K562 (cell line): Measurements from ENCODE around the gene RPH3AL. TPM values are rescaled to one million over a fixed set of nuclear protein-coding genes. Genes with fewer than 3 reads are reported as not detected.

Experiments
- ATAC-seq: fragments of 200-7000 bp; cut with Tn5 transposase; 3 replicates; pipeline ENCODE4 v1.9.1; 2020; ENCODE audit warnings: moderate library complexity
- BruUV-seq: library from RNA; stranded (reverse); fragments of 400-500 nt; replicated peaks from 2 replicates; lab custom pipeline; 2021; lab: Mats Ljungman, UMichigan
- CTCF ChIA-PET: fragments of 300-600 bp; formaldehyde crosslinking; extraction: SDS; loops from one replicate; lab custom pipeline; 2021; ENCODE audit warnings: low intra/inter-chr PET ratio; lab: Yijun Ruan, JAX
- POLR2A ChIA-PET: fragments of 300-600, 350-650 bp; sonication (Branson Sonifier 250); formaldehyde crosslinking; extraction: SDS; loops from one replicate; lab custom pipeline; 2021; ENCODE audit warnings: antibody characterized with exemption, inconsistent platforms; lab: Yijun Ruan, JAX
- DNase-seq, 4 experiments: peaks; one replicate each; pipeline versions ENCODE4 v3.0.0 to v3.0.0-alpha.2; 2011 to 2018; ENCODE audit warnings: low spot score in 3 of 4, mixed read lengths in 3 of 4; ENCODE audit errors: extremely low read depth in 1 of 4
- FAIRE-seq: peaks from 2 replicates; lab custom pipeline; 2011; peaks lifted over from hg19 to GRCh38; lab: Jason Lieb, UNC
- H2AFZ ChIP-seq: 2 replicates; pipeline ENCODE4 v1.6.0; 2011; ENCODE audit warnings: low read depth, low read length, control low read depth, inconsistent platforms
- H3K27ac ChIP-seq: fragments of 200-600 bp; 3 replicates; pipeline ENCODE4 v1.8.0; 2011; ENCODE audit warnings: low read depth, mild to moderate bottlenecking, control low read depth, inconsistent platforms, low read length, moderate library complexity, mixed read lengths; ENCODE audit errors: extremely low read depth
- H3K27me3 ChIP-seq, 2 experiments: fragments of 300-600 bp in 1 of 2; 2 replicates in 1 of 2; 3 replicates in 1 of 2; pipeline versions ENCODE4 v1.6.0 to v1.8.0; 2011; ENCODE audit warnings: inconsistent platforms in 2 of 2, low read length in 2 of 2, mild to moderate bottlenecking in 1 of 2, mixed read lengths in 1 of 2, moderate library complexity in 1 of 2; ENCODE audit not compliant: control insufficient read depth in 2 of 2, insufficient read depth in 2 of 2
- H3K36me3 ChIP-seq: fragments of 300-600 bp; 3 replicates; pipeline ENCODE4 v1.8.0; 2011; ENCODE audit warnings: mild to moderate bottlenecking, low read length, inconsistent platforms; ENCODE audit not compliant: control insufficient read depth, insufficient read depth
- H3K4me1 ChIP-seq, 2 experiments: fragments of 200-600 bp in 1 of 2; replicated peaks in 1 of 2; 2 replicates in 1 of 2; 3 replicates in 1 of 2; pipeline versions ENCODE4 v1.5.1 to v1.8.0; 2011; ENCODE audit warnings: inconsistent platforms in 2 of 2, low read length in 2 of 2, mild to moderate bottlenecking in 1 of 2, mixed read lengths in 1 of 2, moderate library complexity in 1 of 2; ENCODE audit not compliant: control insufficient read depth in 2 of 2, insufficient read depth in 2 of 2
- H3K4me2 ChIP-seq: 2 replicates; pipeline ENCODE4 v1.6.1; 2011; ENCODE audit warnings: low read length, control low read depth, inconsistent platforms, mixed read lengths; ENCODE audit not compliant: insufficient read depth
- H3K4me3 ChIP-seq: fragments of 200-600 bp; sonication (generic), shearing (Covaris generic); 2 replicates; pipeline ENCODE4 v1.5.1; 2016; ENCODE audit warnings: control low read depth, inconsistent platforms
- H3K79me2 ChIP-seq: fragments of 200-600 bp; 3 replicates; pipeline ENCODE4 v1.8.0; 2011; ENCODE audit warnings: low read length, inconsistent platforms; ENCODE audit not compliant: control insufficient read depth, insufficient read depth
- H3K9ac ChIP-seq, 2 experiments: 2 replicates each; pipeline versions ENCODE4 v1.6.0 to v1.6.1; 2011; ENCODE audit warnings: low read depth in 2 of 2, low read length in 2 of 2, control low read depth in 1 of 2, inconsistent platforms in 1 of 2, mild to moderate bottlenecking in 1 of 2, mixed read lengths in 1 of 2; ENCODE audit not compliant: insufficient read depth in 1 of 2
- H3K9me1 ChIP-seq: one replicate; pipeline ENCODE4 v1.6.0; 2011; ENCODE audit warnings: inconsistent platforms, mild to moderate bottlenecking, low read length, moderate library complexity; ENCODE audit not compliant: control insufficient read depth, insufficient read depth
- H3K9me3 ChIP-seq: replicated peaks from 2 replicates; pipeline ENCODE4 v1.5.1; 2011; ENCODE audit warnings: low read depth, low read length, inconsistent platforms; ENCODE audit not compliant: control insufficient read depth, insufficient read depth
- H4K20me1 ChIP-seq: replicated peaks from 2 replicates; pipeline ENCODE4 v1.6.1; 2011; ENCODE audit warnings: low read length, inconsistent platforms, mixed read lengths; ENCODE audit not compliant: control insufficient read depth, insufficient read depth
- MTA1 ChIP-seq: fragments of 450-650 bp; IDR thresholded peaks from 2 replicates; pipeline ENCODE4 v1.6.1; 2017; ENCODE audit warnings: borderline replicate concordance
- ZBED1 ChIP-seq: IDR thresholded peaks from 2 replicates; pipeline ENCODE4 v1.6.1; 2014
- WGBS: fragments of 100-300 bp; shearing (Covaris generic); methylation state at CpG from one replicate; pipeline ENCODE4 v1.1.6; 2016; ENCODE audit warnings: low coverage, mixed read lengths; ENCODE audit not compliant: insufficient coverage; ENCODE audit errors: missing lambda C conversion rate; 5-methylcytosine and 5-hydroxymethylcytosine counted together
- in situ Hi-C: fragments of 300-500 bp; cut with MboI; formaldehyde crosslinking; loops from 4 replicates; pipeline ENCODE4 v1.15.0; 2018; ENCODE audit warnings: inconsistent platforms, mixed read lengths
- intact Hi-C: fragments of 100-400 bp; cut with micrococcal nuclease; formaldehyde crosslinking; loops from 2 replicates; pipeline ENCODE4 v1.14.2; 2022
- polyA plus RNA-seq, 8 experiments: library from polyadenylated mRNA; depleted of rRNA in 4 of 8; stranded (reverse) in 5 of 8; unstranded in 3 of 8; fragments of >200 nt; fragmentation: Nextera tagmentation in 2 of 8; fragmentation: Illumina TruSeq in 1 of 8; extraction: Ambion mirVana in 2 of 8; extraction: Trizol in 1 of 8; gene quantifications; 2 replicates each; pipeline versions ENCODE4 v1.2.1 to v1.2.3, GENCODE V29; 2011 to 2014; ENCODE audit warnings: inconsistent platforms in 1 of 8, missing spikeins in 1 of 8
- total RNA-seq, 7 experiments: library from RNA; depleted of rRNA in 6 of 7; stranded (reverse); fragments of >200 nt in 6 of 7; fragmentation: Illumina TruSeq in 2 of 7; extraction: Trizol in 2 of 7; gene quantifications; 2 replicates each; pipeline versions ENCODE4 v1.2.1 to v1.2.3, GENCODE V29; 2011 to 2021; ENCODE audit warnings: low replicate concordance in 1 of 7
- TF ChIP-seq, protein P1 (sequence below): fragments of 450-650 bp; formaldehyde crosslinking; conservative IDR thresholded peaks from 2 replicates; pipeline ENCODE4 v1.4.0; 2022; ENCODE audit warnings: mild to moderate bottlenecking, missing genetic modification characterization
- TF ChIP-seq, protein P2 (sequence below): sonication (generic); formaldehyde crosslinking; IDR thresholded peaks from 2 replicates; pipeline ENCODE4 v1.8.0; 2022; ENCODE audit warnings: mild to moderate bottlenecking, low read depth, missing genetic modification reagents
- TF ChIP-seq, protein P3 (sequence below): IDR thresholded peaks from 2 replicates; pipeline ENCODE4 v1.6.1; 2016; ENCODE audit warnings: missing genetic modification characterization, missing compliant biosample characterization
- TF ChIP-seq, protein P4 (sequence below): sonication (generic); formaldehyde crosslinking; IDR thresholded peaks from 2 replicates; pipeline ENCODE4 v1.8.1; 2023; ENCODE audit warnings: mild to moderate bottlenecking, missing genetic modification reagents

RPH3AL gene
- total and polyA plus RNA-seq, 9 of the 15 experiments (the other 6 are each of a cell fraction or from before 2014, with no cell fraction given): 0.18 to 1.7 (median 0.39) TPM

DNA sequence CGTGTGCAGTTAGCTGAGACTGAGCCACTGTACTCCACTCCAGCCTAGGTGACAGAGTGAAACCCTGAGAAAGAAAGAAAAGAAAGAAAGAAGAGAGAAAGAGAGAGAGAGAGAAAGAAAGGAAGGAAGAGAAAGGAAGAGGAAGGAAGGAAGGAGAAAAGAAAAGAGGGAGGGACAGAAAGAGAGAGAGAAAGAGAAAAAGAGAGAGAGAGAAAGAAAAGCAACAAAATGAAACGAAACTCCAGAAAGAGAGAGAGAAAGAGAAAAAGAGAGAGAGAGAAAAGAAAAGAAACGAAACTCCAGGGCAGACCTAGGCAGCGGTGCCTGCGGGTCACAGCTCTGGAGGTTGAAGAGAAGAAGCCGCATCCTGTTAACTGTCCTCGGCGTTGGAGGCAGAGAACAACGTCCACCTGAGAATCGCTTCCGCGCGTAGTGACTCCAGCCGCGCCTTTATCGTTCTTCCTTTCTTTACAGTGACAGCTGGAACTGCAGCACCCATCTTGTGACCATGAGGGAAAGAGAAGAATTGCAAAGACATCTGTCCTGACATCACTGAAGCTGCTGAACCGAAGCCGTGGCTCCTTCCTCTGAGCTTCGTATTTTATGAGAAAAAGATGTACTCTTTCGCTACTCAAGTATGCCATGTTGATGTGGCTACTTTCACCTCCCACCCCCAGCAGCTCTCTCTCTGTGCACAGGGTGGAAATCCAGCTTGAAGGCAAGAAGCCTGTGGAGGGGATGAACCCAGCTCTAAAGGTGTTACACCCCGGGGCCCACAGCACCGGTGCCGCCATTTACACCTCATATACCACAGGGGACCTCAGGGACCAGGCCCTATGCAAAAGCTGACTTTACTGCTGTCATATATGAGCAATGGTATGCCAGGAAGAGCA, 114.3 kb downstream of the RPH3AL start:
- Histone ChIP-seq H3K4me2 (no peak overlapping the region), H3K4me1 (no peaks in the 10 kb centered on the region; a peak in 1 of 5 replicates), H3K9me3 (no peaks in the 10 kb centered on the region), H3K27ac (no peak overlapping the region), H3K4me3 (no peak overlapping the region), H3K27me3 (peaks cover 0 to 12% of the 10 kb centered on the region in 2 experiments; a peak in 2 of 5 replicates), H3K9me1 (no peaks in the 10 kb centered on the region), H2AFZ (no peak overlapping the region), H3K79me2 (no peaks in the 10 kb centered on the region), H4K20me1 (no peaks in the 10 kb centered on the region)
- DNase-seq: no peak
- CTCF ChIA-PET: no interaction called here
- BruUV-seq: no TSS peak
- intact Hi-C loops: no loop called here
- in situ Hi-C loops: no loop called here
- WGBS: 9% methylated on average over 14 of the region's 23 CpGs
- ATAC-seq: no peak
- POLR2A ChIA-PET: no interaction called here
- peak; percentile 51; the same call in 1 of the 2 replicates for TF ChIP-seq MTA1
- TF ChIP-seq, protein P1, sequence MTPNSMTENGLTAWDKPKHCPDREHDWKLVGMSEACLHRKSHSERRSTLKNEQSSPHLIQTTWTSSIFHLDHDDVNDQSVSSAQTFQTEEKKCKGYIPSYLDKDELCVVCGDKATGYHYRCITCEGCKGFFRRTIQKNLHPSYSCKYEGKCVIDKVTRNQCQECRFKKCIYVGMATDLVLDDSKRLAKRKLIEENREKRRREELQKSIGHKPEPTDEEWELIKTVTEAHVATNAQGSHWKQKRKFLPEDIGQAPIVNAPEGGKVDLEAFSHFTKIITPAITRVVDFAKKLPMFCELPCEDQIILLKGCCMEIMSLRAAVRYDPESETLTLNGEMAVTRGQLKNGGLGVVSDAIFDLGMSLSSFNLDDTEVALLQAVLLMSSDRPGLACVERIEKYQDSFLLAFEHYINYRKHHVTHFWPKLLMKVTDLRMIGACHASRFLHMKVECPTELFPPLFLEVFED (CRISPR knock-in tag): 0 out of 2 replicates have a peak, but pooled peaks have one; percentile 30
- TF ChIP-seq, protein P2, sequence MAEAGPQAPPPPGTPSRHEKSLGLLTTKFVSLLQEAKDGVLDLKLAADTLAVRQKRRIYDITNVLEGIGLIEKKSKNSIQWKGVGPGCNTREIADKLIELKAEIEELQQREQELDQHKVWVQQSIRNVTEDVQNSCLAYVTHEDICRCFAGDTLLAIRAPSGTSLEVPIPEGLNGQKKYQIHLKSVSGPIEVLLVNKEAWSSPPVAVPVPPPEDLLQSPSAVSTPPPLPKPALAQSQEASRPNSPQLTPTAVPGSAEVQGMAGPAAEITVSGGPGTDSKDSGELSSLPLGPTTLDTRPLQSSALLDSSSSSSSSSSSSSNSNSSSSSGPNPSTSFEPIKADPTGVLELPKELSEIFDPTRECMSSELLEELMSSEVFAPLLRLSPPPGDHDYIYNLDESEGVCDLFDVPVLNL: no peak
- TF ChIP-seq ZBED1: no peak
- TF ChIP-seq, protein P3, sequence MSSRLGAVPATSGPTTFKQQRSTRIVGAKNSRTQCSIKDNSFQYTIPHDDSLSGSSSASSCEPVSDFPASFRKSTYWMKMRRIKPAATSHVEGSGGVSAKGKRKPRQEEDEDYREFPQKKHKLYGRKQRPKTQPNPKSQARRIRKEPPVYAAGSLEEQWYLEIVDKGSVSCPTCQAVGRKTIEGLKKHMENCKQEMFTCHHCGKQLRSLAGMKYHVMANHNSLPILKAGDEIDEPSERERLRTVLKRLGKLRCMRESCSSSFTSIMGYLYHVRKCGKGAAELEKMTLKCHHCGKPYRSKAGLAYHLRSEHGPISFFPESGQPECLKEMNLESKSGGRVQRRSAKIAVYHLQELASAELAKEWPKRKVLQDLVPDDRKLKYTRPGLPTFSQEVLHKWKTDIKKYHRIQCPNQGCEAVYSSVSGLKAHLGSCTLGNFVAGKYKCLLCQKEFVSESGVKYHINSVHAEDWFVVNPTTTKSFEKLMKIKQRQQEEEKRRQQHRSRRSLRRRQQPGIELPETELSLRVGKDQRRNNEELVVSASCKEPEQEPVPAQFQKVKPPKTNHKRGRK (tag): peak; percentile 90
- TF ChIP-seq, protein P4, sequence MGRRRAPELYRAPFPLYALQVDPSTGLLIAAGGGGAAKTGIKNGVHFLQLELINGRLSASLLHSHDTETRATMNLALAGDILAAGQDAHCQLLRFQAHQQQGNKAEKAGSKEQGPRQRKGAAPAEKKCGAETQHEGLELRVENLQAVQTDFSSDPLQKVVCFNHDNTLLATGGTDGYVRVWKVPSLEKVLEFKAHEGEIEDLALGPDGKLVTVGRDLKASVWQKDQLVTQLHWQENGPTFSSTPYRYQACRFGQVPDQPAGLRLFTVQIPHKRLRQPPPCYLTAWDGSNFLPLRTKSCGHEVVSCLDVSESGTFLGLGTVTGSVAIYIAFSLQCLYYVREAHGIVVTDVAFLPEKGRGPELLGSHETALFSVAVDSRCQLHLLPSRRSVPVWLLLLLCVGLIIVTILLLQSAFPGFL (CRISPR knock-in tag): no peak
- TF ChIP-seq, all 486 proteins: peak for 3
- FAIRE-seq: no peak
- H3K36me3 ChIP-seq: no peaks in the 10 kb centered on the region
- H3K9ac ChIP-seq: no peak overlapping the region
